Muscle of back (tissue), 11 donors: ENCODE results near the gene LCNL1. TPM values are rescaled to one million over a fixed set of nuclear protein-coding genes. Genes with fewer than 3 reads are reported as not detected.
A peak's percentile ranks its signal among the peaks of the same experiment; 100 is the strongest.

Source experiments
- DNase-seq, 3 donors: peaks; one replicate each; pipeline versions ENCODE4 v3.0.0 to v3.0.0-alpha.2; 2013
- polyA plus RNA-seq, 10 donors: library from polyadenylated mRNA; unstranded; fragments of 120-200 nt; gene quantifications; one replicate each; pipeline ENCODE4 v1.2.1, GENCODE V29; 2013; ENCODE audit not compliant: insufficient read length in 10 of 10

The LCNL1 gene
- polyA plus RNA-seq, 10 donors = 0.14 to 1.1 (median 0.66) TPM

GRCh38 chr9:137009938-137010732 lies 27.3 kb downstream of the LCNL1 start:
- no peak for DNase-seq

DNA sequence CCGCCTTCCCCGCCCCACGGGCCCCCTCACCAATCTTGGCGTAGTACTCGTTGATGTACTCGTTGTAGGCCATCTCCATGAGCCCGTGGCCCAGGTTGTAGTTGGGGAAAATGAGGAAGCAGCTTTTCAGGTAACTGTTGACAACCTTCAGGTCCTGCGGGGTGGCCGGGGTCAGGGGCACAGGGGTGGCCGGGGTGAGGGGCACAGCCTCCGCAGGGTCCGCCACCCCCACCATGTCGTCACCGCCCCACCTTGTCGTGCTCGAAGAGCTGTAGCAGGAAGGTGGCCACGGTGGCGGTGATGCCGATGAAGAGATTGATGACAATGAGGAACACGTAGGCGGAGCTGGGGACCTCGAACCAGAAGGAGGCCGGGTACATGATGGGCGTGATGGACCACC lies 28.4 kb downstream of the LCNL1 start:
- DNase-seq = no peak

- DNase-seq = no peak
Measured at GRCh38 chr9:137011907-137012675, 29.3 kb downstream of the LCNL1 start.

DNA sequence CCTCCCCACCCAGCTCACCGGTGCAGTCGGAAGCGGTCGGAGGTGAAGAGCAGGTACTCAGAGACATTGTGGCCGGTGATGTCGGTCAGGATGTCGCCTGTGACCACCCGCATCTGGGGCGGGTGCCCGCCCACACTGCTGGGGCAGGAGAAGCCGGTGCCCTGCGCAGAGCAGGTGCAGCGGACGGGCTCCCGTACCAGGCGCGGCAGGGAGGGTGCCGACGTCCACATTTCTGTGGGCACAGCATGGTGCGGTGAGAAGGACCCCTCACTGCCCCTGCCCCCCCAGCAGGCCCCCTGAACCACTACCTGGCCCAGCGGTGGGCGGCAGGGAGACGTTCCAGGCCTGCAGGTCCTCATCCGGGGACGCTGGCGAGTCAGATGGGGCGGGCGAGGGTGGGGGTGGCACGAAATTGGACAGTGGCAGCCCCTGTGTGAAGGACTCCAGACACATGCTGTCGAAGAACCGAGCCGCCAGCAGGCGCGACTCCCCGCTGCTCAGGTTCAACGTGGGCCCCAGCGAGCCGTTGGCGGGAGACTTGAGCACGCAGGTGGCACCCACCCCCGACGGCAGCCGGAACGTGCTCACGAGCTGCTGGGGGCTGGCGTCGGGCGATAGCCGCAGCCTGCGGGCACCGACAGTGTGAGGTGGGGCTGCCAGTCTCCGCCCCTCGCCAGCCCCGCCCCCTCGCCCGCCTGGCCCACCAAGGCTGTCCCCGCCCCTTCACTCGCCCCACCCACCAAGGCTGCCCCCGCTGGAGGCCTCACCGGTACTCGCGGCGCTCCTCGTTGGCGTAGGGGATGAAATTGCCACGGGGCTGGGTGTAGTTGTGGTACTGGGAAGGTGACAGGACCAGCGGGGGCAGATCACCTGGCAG lies 30.1 kb downstream of the LCNL1 start:
- DNase-seq = no peak

DNA sequence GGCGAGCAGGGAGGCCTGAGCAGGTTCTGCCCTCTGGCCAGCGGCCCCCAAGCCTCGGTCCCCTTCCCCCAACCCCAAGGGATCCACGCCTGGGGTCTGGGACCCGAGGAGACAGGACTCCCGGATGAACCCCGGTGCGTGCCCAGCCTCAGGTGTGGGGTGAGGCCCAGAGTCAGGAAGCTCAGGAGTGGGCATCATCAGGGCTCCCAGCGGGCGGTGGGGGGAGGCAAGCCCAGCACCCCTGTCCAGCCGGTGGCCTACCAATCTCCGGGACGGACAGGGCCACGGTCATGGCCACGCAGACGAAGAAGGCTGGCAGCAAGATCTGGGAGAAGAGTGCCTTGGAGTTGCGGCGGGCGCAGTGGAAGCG lies 30.8 kb downstream of the LCNL1 start:
- no peak for DNase-seq

DNA sequence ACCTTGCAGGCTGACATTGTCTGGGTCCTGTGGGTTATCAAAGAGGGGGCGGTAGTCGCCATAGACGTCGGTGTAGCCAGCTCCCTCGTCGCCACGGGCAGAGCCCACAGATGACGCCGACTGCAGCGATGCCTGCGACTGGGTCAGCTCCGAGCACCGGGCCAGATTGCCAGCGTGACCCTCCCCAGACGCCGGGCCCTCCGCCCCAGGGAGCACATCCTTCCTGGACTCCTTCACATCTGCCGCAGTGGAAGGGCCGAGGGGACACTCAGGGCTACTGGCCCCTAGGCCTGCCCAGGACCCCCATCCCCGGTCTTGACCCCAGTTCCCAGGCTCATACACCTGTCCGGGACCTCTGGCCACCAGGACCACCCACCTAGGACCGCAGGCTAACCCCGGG lies 31.4 kb downstream of the LCNL1 start:
- no peak for DNase-seq

- no peak for DNase-seq
Measured at GRCh38 chr9:137014776-137015539, 32.2 kb downstream of the LCNL1 start.

DNA sequence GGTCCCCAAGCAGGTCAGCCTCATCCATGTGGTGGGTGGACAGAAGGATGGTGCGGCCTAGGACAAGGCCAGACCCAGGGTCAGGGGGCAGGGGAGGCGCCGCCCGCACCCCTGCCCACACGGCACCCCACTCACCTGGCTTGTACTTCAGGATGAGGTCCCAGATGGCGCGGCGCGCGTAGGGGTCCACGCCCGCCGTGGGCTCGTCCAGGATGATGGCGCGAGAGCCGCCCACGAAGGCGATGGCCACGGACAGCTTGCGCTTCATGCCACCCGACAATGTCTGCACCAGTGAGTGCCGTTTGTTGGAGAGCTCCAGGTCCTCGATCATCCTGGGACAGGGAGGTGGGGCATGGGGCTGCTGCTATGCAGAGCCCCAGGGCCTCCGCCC lies 32.7 kb downstream of the LCNL1 start:
- DNase-seq = no peak

DNA sequence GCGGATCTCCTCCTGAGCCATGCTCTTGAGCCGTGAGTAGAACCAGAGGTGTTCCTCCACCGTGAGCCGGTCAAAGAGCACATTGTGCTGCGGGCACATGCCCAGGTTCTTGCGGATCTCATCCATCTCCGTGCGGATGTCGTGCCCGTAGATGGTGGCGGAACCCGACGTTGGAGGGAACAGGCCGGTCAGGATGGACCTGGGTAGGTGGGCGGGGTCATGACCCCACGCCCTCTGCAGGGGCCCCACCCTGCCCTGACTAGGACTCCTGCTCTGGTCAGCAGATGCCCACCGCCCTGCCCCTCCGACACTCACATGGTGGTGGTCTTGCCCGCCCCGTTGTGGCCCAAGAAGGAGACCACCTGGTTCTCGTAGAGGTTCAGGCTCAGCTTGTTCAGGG lies 33.2 kb downstream of the LCNL1 start:
- DNase-seq = no peak

GRCh38 chr9:137016436-137016835 lies 33.6 kb downstream of the LCNL1 start:
- DNase-seq = no peak

DNA sequence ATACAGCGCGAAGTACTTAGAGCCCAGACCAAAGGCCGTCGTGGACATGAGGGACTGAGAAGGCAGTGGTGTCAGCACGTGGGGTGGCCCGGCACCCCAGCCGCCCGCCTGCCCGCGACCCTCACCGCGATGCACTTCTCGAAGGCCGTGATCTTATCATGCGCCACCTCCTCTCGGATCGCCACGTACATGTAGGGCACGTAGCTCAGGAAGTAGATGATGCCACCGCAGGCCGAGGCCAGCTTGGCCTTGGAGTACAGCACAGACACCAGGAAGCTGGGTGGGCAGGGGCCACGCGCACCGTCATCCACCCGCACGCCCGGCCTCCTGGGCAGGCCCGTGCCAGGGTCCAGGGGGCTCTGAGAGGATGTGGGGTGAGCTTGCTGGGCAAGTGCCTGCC lies 34.3 kb downstream of the LCNL1 start:
- no peak for DNase-seq

- no peak for DNase-seq
Measured at GRCh38 chr9:137017791-137018497, 35.2 kb downstream of the LCNL1 start.

DNA sequence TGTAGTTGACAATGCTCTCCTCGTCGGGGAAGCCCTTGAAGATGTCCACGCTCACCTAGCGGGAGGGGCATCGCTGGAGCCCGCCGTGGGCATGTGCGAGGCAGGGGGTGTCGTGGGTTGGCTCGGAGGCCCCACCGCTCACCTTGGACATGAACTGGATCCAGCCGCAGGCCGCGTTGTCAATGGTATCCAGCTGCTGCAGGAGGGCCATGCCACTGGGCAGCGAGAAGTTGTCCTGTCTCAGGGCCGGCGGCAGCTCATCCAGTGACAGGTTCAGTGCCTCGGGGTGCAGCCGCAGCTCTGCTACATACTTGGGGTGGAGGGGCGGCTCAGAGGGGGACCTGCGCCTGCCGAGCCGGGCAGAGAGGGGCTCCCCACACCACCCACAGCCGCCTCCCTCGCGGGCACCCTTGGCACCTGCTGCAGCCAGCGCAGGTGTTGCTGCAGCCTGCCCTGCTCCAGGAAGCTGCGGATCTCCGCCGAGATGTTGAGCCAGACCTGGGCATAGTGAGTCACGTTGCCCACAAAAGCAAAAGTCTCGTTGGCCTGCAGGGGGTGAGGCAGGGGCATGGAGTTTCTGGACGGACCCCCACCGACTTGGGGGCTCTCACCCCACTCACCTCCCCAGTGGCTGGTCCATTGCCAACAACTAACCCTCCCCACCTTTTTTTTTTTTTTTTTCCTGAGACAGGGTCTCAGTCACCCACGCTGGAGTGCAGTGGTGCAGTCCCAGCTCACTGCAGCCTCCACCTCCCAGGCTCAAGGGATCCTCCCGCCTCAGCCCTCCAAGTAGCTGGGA lies 36.2 kb downstream of the LCNL1 start:
- DNase-seq = no peak

- DNase-seq = no peak
Measured at GRCh38 chr9:137019891-137020683, 37.3 kb downstream of the LCNL1 start.

DNA sequence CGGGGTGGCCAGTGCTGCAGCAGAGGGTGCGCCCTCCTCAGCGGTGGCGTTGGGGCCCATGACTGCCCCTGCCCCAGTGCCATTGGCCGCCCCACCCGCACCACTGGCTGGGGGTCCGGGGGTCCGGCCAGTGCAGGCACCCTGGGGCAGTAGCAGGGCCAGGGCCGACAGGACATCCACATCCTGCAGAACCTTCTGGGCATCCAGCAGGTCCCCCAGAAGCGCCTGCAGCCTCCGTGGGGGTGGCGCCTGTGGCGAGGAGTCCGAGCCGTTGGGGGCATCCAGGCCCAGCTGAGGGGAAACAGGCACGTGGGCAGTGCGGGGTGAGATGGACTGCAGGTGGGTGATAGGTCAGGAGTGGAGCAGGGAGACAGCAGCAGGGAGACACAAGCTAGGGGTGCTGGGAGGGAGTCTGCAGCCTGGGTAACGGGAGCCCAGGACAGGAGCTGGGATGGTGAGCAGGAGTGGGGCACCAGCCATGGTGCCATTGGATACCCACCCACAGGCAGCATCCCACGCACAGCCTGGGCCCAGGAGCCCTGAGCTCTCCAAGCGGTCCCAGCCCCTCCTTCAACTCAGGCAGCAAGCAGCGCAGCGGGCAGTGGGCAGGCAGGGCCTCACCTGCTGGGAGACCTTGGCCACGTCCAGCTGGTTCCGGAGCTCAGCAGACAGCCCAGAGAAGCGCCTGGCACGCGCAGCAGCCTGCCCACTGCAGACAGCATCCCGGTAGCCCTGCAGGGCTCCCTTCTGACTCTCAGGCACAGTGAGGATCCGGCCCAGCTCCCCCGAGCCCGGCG lies 38.2 kb downstream of the LCNL1 start:
- no peak for DNase-seq

GRCh38 chr9:137021568-137021978 lies 38.8 kb downstream of the LCNL1 start:
- no peak for DNase-seq

DNA sequence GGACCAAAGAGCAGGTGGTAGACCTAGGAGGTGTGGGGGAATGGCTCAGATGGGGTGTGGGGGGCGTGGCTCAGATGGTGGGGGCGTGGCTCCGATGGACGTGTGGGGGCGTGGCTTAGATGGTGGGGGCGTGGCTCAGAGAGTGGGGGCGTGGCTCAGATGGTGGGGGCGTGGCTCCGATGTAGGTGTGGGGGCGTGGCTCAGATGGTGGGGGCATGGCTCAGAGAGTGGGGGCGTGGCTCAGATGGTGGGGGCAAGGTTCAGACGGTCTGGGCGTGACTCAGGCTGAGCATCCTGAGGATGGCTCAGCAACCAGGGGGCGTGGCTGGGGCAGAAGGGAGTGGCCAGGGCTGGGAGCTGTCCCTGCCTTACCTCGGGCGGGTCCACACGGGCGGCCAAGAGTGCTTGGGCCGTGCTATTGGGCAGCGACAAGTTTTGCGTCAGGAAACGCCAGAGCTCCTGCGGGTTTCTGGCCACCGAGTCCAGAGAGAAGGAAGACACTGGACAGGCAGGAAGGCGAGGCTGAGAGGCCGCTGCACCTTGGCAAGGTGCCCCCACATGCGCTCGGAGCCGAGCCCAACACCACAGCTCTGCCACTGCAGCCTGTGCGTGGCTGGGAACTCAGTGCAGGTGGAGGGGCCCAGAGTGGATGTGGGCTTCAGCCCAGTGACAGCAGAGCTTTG lies 39.3 kb downstream of the LCNL1 start:
- peak in 1 of 3 donors; percentile 26 for DNase-seq

DNA sequence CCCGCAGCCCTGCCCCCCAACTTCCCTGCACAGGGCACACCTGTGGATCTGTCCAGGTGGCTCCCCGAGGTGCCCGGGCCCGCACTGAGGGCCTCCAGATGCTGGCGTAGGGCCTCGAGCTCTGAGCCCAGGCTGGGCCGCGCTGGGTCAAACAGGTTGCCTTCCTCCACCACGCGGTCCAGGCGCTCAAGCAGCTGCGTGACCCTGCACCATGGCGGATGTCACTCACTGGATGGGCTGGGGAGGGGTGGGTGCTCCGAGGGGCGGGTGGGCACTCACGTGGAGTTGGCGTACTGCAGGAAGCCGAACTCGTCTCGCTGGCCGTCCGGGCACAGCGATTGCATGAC lies 39.8 kb downstream of the LCNL1 start:
- no peak for DNase-seq
